Type B pancreatic cell (in vitro differentiated cells): Measurements from ENCODE around the gene SPAG8. TPM values are rescaled to one million over a fixed set of nuclear protein-coding genes. Genes with fewer than 3 reads are reported as not detected.

Source experiments
- DNase-seq: peaks from one replicate; pipeline ENCODE4 v3.0.0; 2021; ENCODE audit warnings: mixed read lengths; ENCODE audit not compliant: unreplicated experiment; ENCODE audit errors: extremely low spot score
- H3K27ac Mint-ChIP-seq: 2 replicates; pipeline ENCODE4 v1.8.0; 2021; ENCODE audit warnings: mild to moderate bottlenecking, mixed read lengths
- H3K27me3 Mint-ChIP-seq: 2 replicates; pipeline ENCODE4 v1.8.0; 2021; ENCODE audit warnings: mixed read lengths
- H3K36me3 Mint-ChIP-seq: 2 replicates; pipeline ENCODE4 v1.8.0; 2021; ENCODE audit warnings: mixed read lengths
- H3K4me1 Mint-ChIP-seq: one replicate; pipeline ENCODE4 v1.8.0; 2021; ENCODE audit warnings: mixed read lengths; ENCODE audit not compliant: unreplicated experiment
- H3K4me3 Mint-ChIP-seq: 2 replicates; pipeline ENCODE4 v1.8.0; 2021; ENCODE audit warnings: mild to moderate bottlenecking, mixed read lengths
- H3K9me3 Mint-ChIP-seq: 2 replicates; pipeline ENCODE4 v1.8.0; 2021; ENCODE audit warnings: mixed read lengths
- total RNA-seq: library from RNA; stranded (reverse); gene quantifications from 2 replicates; pipeline ENCODE4 v1.2.1, GENCODE V29; 2021; ENCODE audit warnings: low replicate concordance
- TF ChIP-seq, protein P1 (sequence below): fragments of 200-600 bp; sonication (generic); conservative IDR thresholded peaks from 2 replicates; pipeline ENCODE4 v1.5.0; 2021; ENCODE audit warnings: antibody characterized with exemption, mild to moderate bottlenecking

SPAG8 gene
- total RNA-seq, 1 donor from 2014 or later = 14.2 TPM

DNA sequence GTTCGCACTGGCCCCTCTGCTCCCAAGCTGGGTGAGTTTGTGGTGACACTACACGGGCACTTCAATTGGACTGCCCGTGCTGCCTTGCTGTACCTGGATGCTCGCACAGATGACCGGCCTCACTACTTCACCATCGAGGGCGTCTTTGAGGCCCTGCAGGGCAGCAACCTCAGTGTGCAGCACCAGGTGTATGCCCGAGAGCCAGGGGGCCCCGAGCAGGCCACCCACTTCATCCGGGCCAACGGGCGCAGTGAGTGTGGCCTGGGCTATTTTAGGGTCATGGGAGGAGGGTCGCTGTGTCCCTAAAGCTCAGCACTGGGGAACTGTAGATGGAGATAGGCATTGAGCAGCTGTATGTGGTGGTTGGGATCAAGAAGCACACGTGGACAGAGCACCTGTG is 19.2 kb downstream of the SPAG8 start:
- peaks cover 27% of the 10 kb centered on the region for H3K4me1 Mint-ChIP-seq
- peak overlapping the region; percentile 68 for H3K4me3 Mint-ChIP-seq
- no peaks in the 10 kb centered on the region for H3K9me3 Mint-ChIP-seq
- TF ChIP-seq, protein P1, sequence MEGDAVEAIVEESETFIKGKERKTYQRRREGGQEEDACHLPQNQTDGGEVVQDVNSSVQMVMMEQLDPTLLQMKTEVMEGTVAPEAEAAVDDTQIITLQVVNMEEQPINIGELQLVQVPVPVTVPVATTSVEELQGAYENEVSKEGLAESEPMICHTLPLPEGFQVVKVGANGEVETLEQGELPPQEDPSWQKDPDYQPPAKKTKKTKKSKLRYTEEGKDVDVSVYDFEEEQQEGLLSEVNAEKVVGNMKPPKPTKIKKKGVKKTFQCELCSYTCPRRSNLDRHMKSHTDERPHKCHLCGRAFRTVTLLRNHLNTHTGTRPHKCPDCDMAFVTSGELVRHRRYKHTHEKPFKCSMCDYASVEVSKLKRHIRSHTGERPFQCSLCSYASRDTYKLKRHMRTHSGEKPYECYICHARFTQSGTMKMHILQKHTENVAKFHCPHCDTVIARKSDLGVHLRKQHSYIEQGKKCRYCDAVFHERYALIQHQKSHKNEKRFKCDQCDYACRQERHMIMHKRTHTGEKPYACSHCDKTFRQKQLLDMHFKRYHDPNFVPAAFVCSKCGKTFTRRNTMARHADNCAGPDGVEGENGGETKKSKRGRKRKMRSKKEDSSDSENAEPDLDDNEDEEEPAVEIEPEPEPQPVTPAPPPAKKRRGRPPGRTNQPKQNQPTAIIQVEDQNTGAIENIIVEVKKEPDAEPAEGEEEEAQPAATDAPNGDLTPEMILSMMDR = no peak
- H3K36me3 Mint-ChIP-seq = no peaks in the 10 kb centered on the region
- no peak overlapping the region for H3K27ac Mint-ChIP-seq
- peaks cover 7% of the 10 kb centered on the region for H3K27me3 Mint-ChIP-seq
- no peak for DNase-seq

DNA sequence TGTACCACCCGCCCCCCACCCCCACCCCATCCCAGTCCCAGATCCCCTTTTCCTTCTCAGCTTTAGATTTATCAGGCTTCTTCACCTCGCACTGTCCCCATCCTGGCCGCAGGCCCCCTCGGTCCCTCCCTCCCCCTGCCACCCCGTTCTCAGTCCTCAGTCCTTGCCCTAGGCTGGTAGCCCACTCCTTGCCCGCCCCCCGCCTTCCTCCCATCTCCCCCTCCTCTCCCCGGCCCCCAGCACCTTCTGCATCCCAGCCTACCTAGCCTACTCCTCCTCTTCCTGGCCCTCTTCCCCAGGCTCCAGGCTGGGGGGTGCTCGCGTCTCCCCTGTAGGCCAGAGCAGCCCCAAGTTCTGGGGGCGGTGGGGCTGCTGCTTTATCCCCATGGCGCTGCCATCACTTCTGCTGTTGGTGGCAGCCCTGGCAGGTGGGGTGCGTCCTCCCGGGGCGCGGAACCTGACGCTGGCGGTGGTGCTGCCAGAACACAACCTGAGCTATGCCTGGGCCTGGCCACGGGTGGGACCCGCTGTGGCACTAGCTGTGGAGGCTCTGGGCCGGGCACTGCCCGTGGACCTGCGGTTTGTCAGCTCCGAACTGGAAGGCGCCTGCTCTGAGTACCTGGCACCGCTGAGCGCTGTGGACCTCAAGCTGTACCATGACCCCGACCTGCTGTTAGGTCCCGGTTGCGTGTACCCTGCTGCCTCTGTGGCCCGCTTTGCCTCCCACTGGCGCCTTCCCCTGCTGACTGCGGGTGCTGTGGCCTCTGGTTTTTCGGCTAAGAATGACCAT is 19.8 kb downstream of the SPAG8 start:
- DNase-seq = no peak
- Mint-ChIP-seq H3K36me3 (peaks cover 4% of the 10 kb centered on the region), H3K9me3 (no peaks in the 10 kb centered on the region), H3K4me3 (peak overlapping the region; percentile 68), H3K4me1 (peaks cover 27% of the 10 kb centered on the region), H3K27ac (no peak overlapping the region), H3K27me3 (peaks cover 7% of the 10 kb centered on the region)
- TF ChIP-seq, protein P1 = no peak

DNA sequence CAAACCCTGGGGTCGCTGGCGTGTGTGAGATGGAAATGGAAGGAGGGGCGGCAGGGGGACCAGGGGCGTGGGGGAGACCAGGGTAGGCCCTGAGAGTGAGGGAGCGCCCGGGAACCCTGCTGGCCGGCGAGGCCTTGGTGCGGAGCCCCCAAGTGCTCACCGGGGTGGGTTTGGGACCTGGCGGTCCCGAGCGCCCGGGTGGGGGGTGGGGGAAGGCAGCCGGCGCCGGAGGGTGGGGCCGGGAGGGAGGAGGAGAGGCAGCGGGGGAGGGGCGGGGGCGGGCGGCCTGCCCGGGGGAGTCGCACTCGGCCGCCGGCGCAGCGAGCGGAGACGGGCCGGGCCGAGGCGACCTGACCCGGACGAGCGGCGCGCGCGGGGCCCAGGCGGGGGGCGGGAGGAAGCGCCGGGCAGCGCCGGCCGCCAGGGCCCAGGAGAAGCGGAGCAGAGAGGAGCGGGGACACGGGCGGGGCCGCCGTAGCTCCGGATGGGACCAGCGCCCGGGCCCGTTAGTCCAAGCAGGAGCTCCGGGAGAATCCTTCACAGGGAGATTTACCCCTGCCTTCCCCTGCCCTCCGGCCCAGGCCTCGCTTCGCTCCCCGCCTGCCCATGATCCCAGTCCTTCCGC is 20.7 kb downstream of the SPAG8 start, which contains the start of gene NPR2:
Gene NPR2, plus strand, starts transcription at position 295 of the 625 bp plus-strand sequence. CDS start 818 bp downstream, outside the sequence.
- Mint-ChIP-seq H3K27ac (peak within 1 kb of the TSS; percentile 74), H3K27me3 (peaks cover 7% of the 10 kb centered on the region), H3K4me3 (peak within 1 kb of the TSS; percentile 85), H3K4me1 (peaks cover 27% of the 10 kb centered on the region), H3K9me3 (no peaks in the 10 kb centered on the region), H3K36me3 (peaks cover 4% of the 10 kb centered on the region)
- no peak for DNase-seq
- TF ChIP-seq, protein P1 = no peak

DNA sequence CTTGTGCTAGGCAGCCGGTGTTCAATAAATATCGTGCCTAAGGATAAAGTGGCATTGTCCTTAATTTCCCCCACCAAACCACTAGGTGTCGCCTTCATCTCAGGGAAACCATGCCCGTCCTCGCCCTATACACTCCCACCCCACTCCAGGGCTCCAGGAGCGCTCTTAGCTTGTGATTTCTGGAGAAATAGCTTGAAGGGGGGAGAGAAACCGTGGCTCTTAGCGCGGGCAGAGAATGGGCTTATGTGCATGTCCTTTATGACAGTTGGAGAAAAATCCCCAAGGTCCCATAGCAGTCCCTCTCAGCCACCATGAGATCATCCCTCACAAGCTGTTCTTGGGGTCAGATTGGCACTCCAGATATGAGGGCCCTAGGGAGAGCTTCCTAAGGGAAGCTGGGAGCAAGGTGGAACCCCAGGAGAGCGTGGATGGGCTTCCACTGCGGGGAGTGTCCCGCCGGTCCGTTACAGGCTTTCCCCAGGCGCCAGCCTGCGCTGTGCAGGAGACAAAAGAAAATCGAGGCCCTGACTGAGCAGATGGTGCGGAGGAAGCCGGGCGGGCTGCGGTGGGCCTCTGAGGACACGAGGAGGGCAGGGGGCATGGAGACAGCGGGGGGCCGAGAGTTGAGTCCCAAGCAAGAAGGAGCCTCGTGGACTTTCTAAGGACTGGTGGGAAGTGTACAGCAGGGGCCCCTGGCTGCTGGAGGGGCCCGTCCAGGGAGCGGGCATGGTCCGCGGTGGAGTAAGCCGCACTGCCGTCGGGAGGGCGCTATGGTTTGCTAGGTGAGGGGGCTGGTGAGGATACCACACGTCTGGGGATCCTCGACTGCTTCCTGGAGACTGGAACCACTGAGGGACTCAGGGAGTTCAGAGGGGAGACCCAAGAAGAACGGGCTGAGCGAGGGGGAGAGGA is 21.4 kb downstream of the SPAG8 start:
- H3K27ac Mint-ChIP-seq = peak overlapping the region; percentile 74
- H3K9me3 Mint-ChIP-seq = no peaks in the 10 kb centered on the region
- H3K27me3 Mint-ChIP-seq = peaks cover 7% of the 10 kb centered on the region
- DNase-seq = peak; percentile 75
- TF ChIP-seq, protein P1 = peak; percentile 90
- H3K4me3 Mint-ChIP-seq = peak overlapping the region; percentile 85
- H3K36me3 Mint-ChIP-seq = peaks cover 4% of the 10 kb centered on the region
- peaks cover 27% of the 10 kb centered on the region for H3K4me1 Mint-ChIP-seq

DNA sequence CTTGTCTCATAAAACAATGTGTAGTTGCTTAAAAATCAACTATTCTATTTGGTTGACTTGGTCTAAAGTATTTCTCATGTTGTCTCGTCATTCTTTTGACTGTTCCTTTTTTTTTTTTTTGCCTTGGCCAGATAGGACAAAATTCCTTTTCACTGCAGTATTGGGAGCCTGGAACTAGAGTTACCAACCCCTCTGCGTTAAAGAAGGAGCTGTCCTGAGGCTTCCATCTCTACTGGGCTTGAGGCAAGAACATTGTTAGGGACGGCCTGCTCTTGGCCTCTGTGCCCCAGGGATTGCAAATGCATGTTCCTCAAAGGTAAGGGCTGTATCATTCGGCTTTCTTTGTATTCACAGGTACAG is 22.1 kb downstream of the SPAG8 start:
- Mint-ChIP-seq H3K4me3 (peak overlapping the region; percentile 85), H3K27ac (peak overlapping the region; percentile 74), H3K27me3 (peaks cover 7% of the 10 kb centered on the region), H3K9me3 (no peaks in the 10 kb centered on the region), H3K4me1 (peaks cover 23% of the 10 kb centered on the region), H3K36me3 (peaks cover 4% of the 10 kb centered on the region)
- no peak for DNase-seq
- TF ChIP-seq, protein P1 = no peak
